Left lung (tissue), 10 donors: Measurements from ENCODE around the gene DPM2. TPM values are rescaled to one million over a fixed set of nuclear protein-coding genes. Genes with fewer than 3 reads are reported as not detected.

Experiments used
- ATAC-seq: fragments of 200-7000 bp; cut with Tn5 transposase; one replicate; pipeline ENCODE4 v1.9.1; 2020; ENCODE audit warnings: moderate library complexity
- DNase-seq, 4 donors: peaks; one replicate each; pipeline ENCODE4 v3.0.0-alpha.2; 2013 to 2020
- H3K27ac ChIP-seq, 2 donors: fragments of 200-600 bp; sonication (generic) in 1 of 2; one replicate each; pipeline versions ENCODE4 v1.5.0 to v1.8.0; 2020 to 2021
- H3K27me3 ChIP-seq, 2 donors: fragments of 200-600 bp; sonication (generic) in 1 of 2; one replicate each; pipeline versions ENCODE4 v1.5.0 to v1.8.0; 2020 to 2021
- H3K36me3 ChIP-seq, 2 donors: fragments of 200-600 bp; sonication (generic) in 1 of 2; one replicate each; pipeline versions ENCODE4 v1.5.0 to v1.8.0; 2020 to 2021
- H3K4me1 ChIP-seq, 2 donors: fragments of 200-600 bp; one replicate each; pipeline ENCODE4 v1.8.0; 2021
- H3K4me3 ChIP-seq, 2 donors: fragments of 200-600 bp; sonication (generic) in 1 of 2; one replicate each; pipeline versions ENCODE4 v1.5.0 to v1.8.0; 2020 to 2021; ENCODE audit warnings: mild to moderate bottlenecking in 1 of 2
- H3K9me3 ChIP-seq, 2 donors: fragments of 200-600 bp; sonication (generic) in 1 of 2; one replicate each; pipeline versions ENCODE4 v1.5.0 to v1.8.0; 2020 to 2021
- CTCF ChIP-seq, 2 donors: fragments of 200-600 bp; sonication (generic) in 1 of 2; IDR thresholded peaks; one replicate each; pipeline versions ENCODE4 v1.5.0 to v1.8.0; 2021; ENCODE audit warnings: antibody characterized with exemption in 2 of 2
- intact Hi-C, 2 donors: fragments of 100-400 bp; cut with DNase I; formaldehyde crosslinking; loops; one replicate each; pipeline versions ENCODE4 v1.11.2 to v1.14.2; 2022
- polyA plus RNA-seq, 6 donors: library from polyadenylated mRNA; unstranded; fragments of 120-200 nt; gene quantifications; one replicate each; pipeline ENCODE4 v1.2.1, GENCODE V29; 2013; ENCODE audit not compliant: insufficient read length in 6 of 6
- total RNA-seq, 2 donors: library from RNA; stranded (reverse); fragmentation: NEBNext Ultra II Directional; extraction: Animal tissue kit (Norgen Biotek cat#: 25700); gene quantifications; one replicate each; pipeline ENCODE4 v1.2.1, GENCODE V29; 2021
- donor health status: DM: no; HTN: yes; CAD: no.
- donor health status: DM: no; HTN: no; CAD: no.

The DPM2 gene
- total and polyA plus RNA-seq, 8 donors, result 32.1 to 47.6 (median 36.3) TPM

- intact Hi-C loops, result no loop called here
- Histone ChIP-seq H3K9me3 (no peaks in the 10 kb centered on the region), H3K36me3 (no peaks in the 10 kb centered on the region), H3K27ac (no peak overlapping the region), H3K27me3 (no peaks in the 10 kb centered on the region), H3K4me3 (no peak overlapping the region), H3K4me1 (peaks cover 24 to 48% of the 10 kb centered on the region in 2 donors)
- TF ChIP-seq CTCF (IDR thresholded peaks at IDR 0.05), result no peak
- ATAC-seq (no peak), DNase-seq (no peak)
These were observed 24.0 kb upstream of the DPM2 start for GRCh38 chr9:127961613-127962155.

GRCh38 chr9:127961155-127961490 is 23.5 kb upstream of the DPM2 start:
- DNase-seq, result no peak
- no peaks in the 10 kb centered on the region for H3K9me3 ChIP-seq
- H3K4me3 ChIP-seq, result no peak overlapping the region
- H3K36me3 ChIP-seq, result no peaks in the 10 kb centered on the region
- intact Hi-C loops, result no loop called here
- peaks cover 19 to 44% of the 10 kb centered on the region in 2 donors for H3K4me1 ChIP-seq
- H3K27ac ChIP-seq, result peak overlapping the region in 1 of 2 donors; percentile 8
- ATAC-seq, result no peak
- no peaks in the 10 kb centered on the region for H3K27me3 ChIP-seq
- no peak for TF ChIP-seq CTCF (IDR thresholded peaks at IDR 0.05)

GRCh38 chr9:127960410-127961154 is 22.9 kb upstream of the DPM2 start:
- H3K36me3 ChIP-seq, result no peaks in the 10 kb centered on the region
- no peaks in the 10 kb centered on the region for H3K27me3 ChIP-seq
- H3K4me1 ChIP-seq, result peaks cover 18 to 44% of the 10 kb centered on the region in 2 donors
- H3K4me3 ChIP-seq, result no peak overlapping the region
- no peaks in the 10 kb centered on the region for H3K9me3 ChIP-seq
- DNase-seq, result peak in 1 of 4 donors; percentile 30
- peak overlapping the region; percentile 19 to 41 for H3K27ac ChIP-seq
- no peak for ATAC-seq
- intact Hi-C loops, result no loop called here
- no peak for TF ChIP-seq CTCF (IDR thresholded peaks at IDR 0.05)

GRCh38 chr9:127959841-127960409 is 22.3 kb upstream of the DPM2 start:
- intact Hi-C loops, result no loop called here
- Histone ChIP-seq H3K36me3 (no peaks in the 10 kb centered on the region), H3K27ac (peak overlapping the region; percentile 19 to 41), H3K9me3 (no peaks in the 10 kb centered on the region), H3K4me3 (no peak overlapping the region), H3K4me1 (peaks cover 17 to 44% of the 10 kb centered on the region in 2 donors), H3K27me3 (no peaks in the 10 kb centered on the region)
- TF ChIP-seq CTCF (IDR thresholded peaks at IDR 0.05), result no peak
- ATAC-seq (no peak), DNase-seq (no peak)

- Histone ChIP-seq H3K27ac (no peak overlapping the region), H3K9me3 (no peaks in the 10 kb centered on the region), H3K36me3 (no peaks in the 10 kb centered on the region), H3K4me3 (no peak overlapping the region), H3K27me3 (no peaks in the 10 kb centered on the region), H3K4me1 (peaks cover 19 to 44% of the 10 kb centered on the region in 2 donors)
- no peak for TF ChIP-seq CTCF (IDR thresholded peaks at IDR 0.05)
- intact Hi-C loops, result no loop called here
- DNase-seq, result no peak
- ATAC-seq, result no peak
These were observed 21.7 kb upstream of the DPM2 start for GRCh38 chr9:127959398-127959797.
